NCI-H2227 (cell line): Measurements from ENCODE around the gene VAT1.
"Not testable (repeated sequence)": the region's sequence is repeated elsewhere in the genome, so short reads cannot be mapped to it uniquely, and the experiment has no call there.

Source experiments
- DNase-seq: peaks from one replicate; lab custom pipeline; 2025; ENCODE audit not compliant: unreplicated experiment; lab: John Stamatoyannopoulos, UW

VAT1 gene

GRCh38 chr17:42975701-42976100 is 46.5 kb downstream of the VAT1 start:
- DNase-seq: not testable (repeated sequence)

- DNase-seq: no peak
Measured at GRCh38 chr17:42975265-42975664, 46.9 kb downstream of the VAT1 start.

- not testable (repeated sequence) for DNase-seq
Measured at GRCh38 chr17:42973323-42973722, 48.9 kb downstream of the VAT1 start.

DNA sequence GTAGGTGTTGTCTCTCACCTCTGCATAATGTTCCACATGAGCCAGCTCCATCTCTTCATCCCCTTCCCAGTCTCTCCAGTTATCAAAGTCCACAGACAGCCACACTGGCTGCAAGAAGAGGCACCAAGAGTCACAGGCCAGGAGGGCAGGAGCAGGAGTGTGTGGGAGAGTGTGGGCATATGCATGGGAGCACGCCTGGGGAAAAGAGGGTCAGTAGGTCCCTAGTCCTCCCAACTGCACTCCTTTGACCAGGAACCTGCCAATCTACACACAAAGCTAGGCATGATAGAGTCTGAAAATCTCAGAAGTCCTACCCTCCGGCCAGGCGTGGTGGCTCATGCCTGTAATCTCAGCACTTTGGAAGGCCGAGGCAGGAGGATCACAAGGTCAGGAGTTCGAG is 50.6 kb downstream of the VAT1 start:
- DNase-seq: no peak

DNA sequence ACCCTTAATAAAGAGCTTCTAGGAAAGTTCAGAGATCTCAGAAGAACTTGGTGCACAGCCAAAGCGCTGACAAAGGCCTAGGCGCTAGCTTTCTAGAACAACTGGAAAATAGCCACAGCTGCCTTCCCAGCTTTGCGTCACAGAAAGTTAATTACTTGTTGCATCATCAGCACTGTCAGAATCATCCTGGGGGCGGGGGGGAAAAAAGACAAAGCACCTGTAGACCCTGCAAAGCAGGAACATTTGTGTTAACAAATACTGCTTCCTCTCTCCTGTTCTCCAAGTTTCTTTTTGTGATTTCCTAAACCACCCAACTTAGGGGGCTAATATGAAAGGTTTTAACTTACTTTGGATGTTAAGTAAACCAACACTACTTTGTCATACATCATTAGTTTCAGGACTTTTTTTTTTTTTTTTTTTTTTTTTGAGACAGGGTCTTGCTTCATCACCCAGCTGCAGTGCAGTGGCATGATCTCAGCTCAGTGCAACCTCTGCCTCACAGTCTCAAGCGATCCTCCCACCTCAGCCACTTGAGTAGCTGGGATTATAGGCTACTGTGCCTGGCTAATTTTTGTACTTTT is 53.1 kb downstream of the VAT1 start:
- DNase-seq: peak; percentile 9

GRCh38 chr17:42967925-42968324 is 54.3 kb downstream of the VAT1 start:
- DNase-seq: no peak
